H54 (cell line): ENCODE data around the gene DIS3L2.

Source experiments
- DNase-seq: peaks from one replicate; pipeline ENCODE4 v3.0.0; 2011; ENCODE audit warnings: low spot score, mixed read lengths; ENCODE audit not compliant: insufficient read length
- FAIRE-seq: peaks from 3 replicates; lab custom pipeline; 2011; peaks lifted over from hg19 to GRCh38; lab: Jason Lieb, UNC
- POLR2A ChIP-seq: IDR thresholded peaks from 2 replicates; pipeline ENCODE4 v1.6.1; 2011; ENCODE audit warnings: low read depth, mild to moderate bottlenecking, low read length

Gene DIS3L2

GRCh38 chr2:232216028-232216427, 254.5 kb downstream of the DIS3L2 start:
- no peak for TF ChIP-seq POLR2A
- FAIRE-seq = no peak
- no peak for DNase-seq

- FAIRE-seq (no peak), DNase-seq (no peak)
- TF ChIP-seq POLR2A = no peak
Measured at GRCh38 chr2:232218778-232219495, 257.4 kb downstream of the DIS3L2 start.

- no peak for DNase-seq
- no peak for FAIRE-seq
- no peak for TF ChIP-seq POLR2A
Measured at GRCh38 chr2:232219496-232219870, 258.0 kb downstream of the DIS3L2 start.

GRCh38 chr2:232219932-232220331, 258.4 kb downstream of the DIS3L2 start:
- DNase-seq = no peak
- no peak for TF ChIP-seq POLR2A
- FAIRE-seq = no peak

GRCh38 chr2:232225429-232225828, 263.9 kb downstream of the DIS3L2 start:
- TF ChIP-seq POLR2A = no peak
- DNase-seq = no peak
- FAIRE-seq = no peak

- DNase-seq (no peak), FAIRE-seq (no peak)
- TF ChIP-seq POLR2A = no peak
Measured at GRCh38 chr2:232225895-232226294, 264.4 kb downstream of the DIS3L2 start.

- no peak for TF ChIP-seq POLR2A
- FAIRE-seq (no peak), DNase-seq (no peak)
Measured at GRCh38 chr2:232228332-232228731, 266.8 kb downstream of the DIS3L2 start.

GRCh38 chr2:232228971-232229894, 267.7 kb downstream of the DIS3L2 start:
- FAIRE-seq = no peak
- TF ChIP-seq POLR2A = no peak

GRCh38 chr2:232229911-232230310, 268.4 kb downstream of the DIS3L2 start:
- DNase-seq = no peak
- no peak for TF ChIP-seq POLR2A
- FAIRE-seq = no peak

More at GRCh38 chr2:232228971-232229894, 267.7 kb downstream of the DIS3L2 start:
- DNase-seq = no peak

- DNase-seq (no peak), FAIRE-seq (no peak)
- no peak for TF ChIP-seq POLR2A
Measured at GRCh38 chr2:232230560-232230959, 269.0 kb downstream of the DIS3L2 start.

GRCh38 chr2:232231554-232231953, 270.0 kb downstream of the DIS3L2 start:
- no peak for TF ChIP-seq POLR2A
- FAIRE-seq (no peak), DNase-seq (no peak)

GRCh38 chr2:232232915-232233314, 271.4 kb downstream of the DIS3L2 start:
- TF ChIP-seq POLR2A = no peak
- no peak for FAIRE-seq

GRCh38 chr2:232234922-232235615, 273.6 kb downstream of the DIS3L2 start:
- DNase-seq (no peak), FAIRE-seq (no peak)

More at GRCh38 chr2:232232915-232233314, 271.4 kb downstream of the DIS3L2 start:
- no peak for DNase-seq

GRCh38 chr2:232235716-232236115, 274.2 kb downstream of the DIS3L2 start:
- DNase-seq (no peak), FAIRE-seq (no peak)
- no peak for TF ChIP-seq POLR2A

More at GRCh38 chr2:232234922-232235615, 273.6 kb downstream of the DIS3L2 start:
- TF ChIP-seq POLR2A = no peak
